Stimulated activated CD8-positive, alpha-beta memory T cell treated with anti-CD3 and anti-CD28 coated beads, Interleukin-15, amount 100 ng/mL, for 48 hours (primary cell): Measurements from ENCODE around the gene FOXP1.
A peak's percentile ranks its signal among the peaks of the same experiment; 100 is the strongest.

Experiments
- DNase-seq, 2 donors: peaks; one replicate each; pipeline ENCODE4 v3.0.0-alpha.2; 2020; ENCODE audit warnings: low read depth in 2 of 2

The FOXP1 gene

GRCh38 chr3:71505767-71506350 lies 77.7 kb downstream of the FOXP1 start:
- no peak for DNase-seq

GRCh38 chr3:71504250-71505036 lies 79.1 kb downstream of the FOXP1 start:
- peak in 1 of 2 donors; percentile 23 for DNase-seq

- no peak for DNase-seq
These were observed 79.8 kb downstream of the FOXP1 start for GRCh38 chr3:71503525-71504249.

- DNase-seq, result no peak
These were observed 81.4 kb downstream of the FOXP1 start for GRCh38 chr3:71502066-71502625.

GRCh38 chr3:71500696-71501095 lies 82.8 kb downstream of the FOXP1 start:
- no peak for DNase-seq

- no peak for DNase-seq
These were observed 84.2 kb downstream of the FOXP1 start for GRCh38 chr3:71499227-71499876.

- DNase-seq, result no peak
These were observed 85.0 kb downstream of the FOXP1 start for GRCh38 chr3:71498543-71498942.

GRCh38 chr3:71497971-71498444 lies 85.5 kb downstream of the FOXP1 start:
- DNase-seq, result no peak

- DNase-seq, result no peak
These were observed 86.1 kb downstream of the FOXP1 start for GRCh38 chr3:71497367-71497897.

GRCh38 chr3:71495708-71496472 lies 87.6 kb downstream of the FOXP1 start:
- DNase-seq, result no peak

GRCh38 chr3:71494212-71494611 lies 89.3 kb downstream of the FOXP1 start:
- DNase-seq, result no peak

- no peak for DNase-seq
These were observed 90.4 kb downstream of the FOXP1 start for GRCh38 chr3:71492974-71493771.

- DNase-seq, result no peak
These were observed 91.0 kb downstream of the FOXP1 start for GRCh38 chr3:71492566-71492965.

- no peak for DNase-seq
These were observed 92.3 kb downstream of the FOXP1 start for GRCh38 chr3:71491154-71491752.

- DNase-seq, result no peak
These were observed 92.8 kb downstream of the FOXP1 start for GRCh38 chr3:71490692-71491091.

- no peak for DNase-seq
These were observed 94.2 kb downstream of the FOXP1 start for GRCh38 chr3:71489315-71489761.

GRCh38 chr3:71488882-71489281 lies 94.6 kb downstream of the FOXP1 start:
- no peak for DNase-seq

- DNase-seq, result no peak
These were observed 95.1 kb downstream of the FOXP1 start for GRCh38 chr3:71488391-71488809.

- no peak for DNase-seq
These were observed 96.1 kb downstream of the FOXP1 start for GRCh38 chr3:71487418-71487817.
